ENCODE measurements around the gene PTPN2. TPM values are rescaled to one million over a fixed set of nuclear protein-coding genes. Genes with fewer than 3 reads are reported as not detected.

The PTPN2 gene
- total RNA-seq, 1 experiment from 2014 or later: 59.8 TPM

GRCh38 chr18:12802538-12802937, 81.5 kb downstream of the PTPN2 start:
- Histone ChIP-seq H3K27ac (ENCODE audit: low read length) (no peak overlapping the region), H3K4me3 (ENCODE audit: low read length) (no peak overlapping the region), H3K27me3 (ENCODE audit: low read length) (no peaks in the 10 kb centered on the region), H3K9me3 (ENCODE audit: low read length) (peaks cover 14% of the 10 kb centered on the region), H3K4me1 (ENCODE audit: insufficient read depth, low read length) (no peaks in the 10 kb centered on the region), H3K4me2 (ENCODE audit: low read length) (no peak overlapping the region), H2AFZ (ENCODE audit: low read length) (no peak overlapping the region), H3K36me3 (ENCODE audit: low read depth, low read length) (peaks cover 36% of the 10 kb centered on the region), H3K9ac (ENCODE audit: low read length) (no peak overlapping the region), H3K79me2 (ENCODE audit: low read length) (peaks cover 8% of the 10 kb centered on the region; the same call in 1 of the 2 replicates), H3K9me2 (replicated peaks; ENCODE audit: low read length) (no peaks in the 10 kb centered on the region), H3F3A (ENCODE audit: low read length, unreplicated experiment) (no peaks in the 10 kb centered on the region), H4K20me1 (ENCODE audit: low read length) (no peaks in the 10 kb centered on the region)
- CTCF ChIA-PET: no interaction called here
- no TSS peak for BruUV-seq (replicated peaks)
- intact Hi-C loops (cut with micrococcal nuclease): no loop called here
- TF ChIP-seq EZH2phosphoT487 (IDR thresholded peaks at IDR 0.05; ENCODE audit: borderline replicate concordance, low read length): no peak
- no peak for TF ChIP-seq CTCF (conservative IDR thresholded peaks at IDR 0.05; ENCODE audit: low read depth, low read length)
- TF ChIP-seq EZH2 (IDR thresholded peaks at IDR 0.05; ENCODE audit: low read length, unreplicated experiment): no peak
- DNase-seq (no peak), ATAC-seq (no peak)
- POLR2A ChIA-PET (ENCODE audit: unreplicated experiment): interaction anchor here (0.9 kb wide), 1 partner anchor 81 kb away, joined by 4 read pairs; the partner anchor contains the start of gene PTPN2

DNA sequence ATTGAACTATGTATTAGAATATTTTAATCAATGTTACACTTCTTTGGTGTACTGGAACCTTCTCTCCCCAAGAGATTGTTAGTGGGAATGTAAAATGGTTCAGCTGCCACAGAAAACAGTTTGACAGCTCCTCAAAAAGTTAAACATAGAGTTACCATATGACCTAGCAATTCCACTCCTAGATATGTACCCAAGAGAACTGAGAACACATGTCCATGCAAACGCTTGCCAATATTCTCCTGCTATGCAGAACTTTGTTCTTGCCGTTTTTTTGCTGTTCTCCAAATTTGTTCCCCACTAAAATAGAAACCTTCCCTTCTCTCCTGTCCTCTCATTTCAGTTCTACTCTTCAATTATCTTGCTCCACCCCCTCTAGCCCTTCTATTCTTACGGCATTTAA, 87.6 kb downstream of the PTPN2 start:
- Histone ChIP-seq H3K4me3 (ENCODE audit: low read length) (no peak overlapping the region), H3K4me1 (ENCODE audit: insufficient read depth, low read length) (no peaks in the 10 kb centered on the region), H2AFZ (ENCODE audit: low read length) (no peak overlapping the region), H3K27ac (ENCODE audit: low read length) (no peak overlapping the region), H3F3A (ENCODE audit: low read length, unreplicated experiment) (no peaks in the 10 kb centered on the region), H3K27me3 (ENCODE audit: low read length) (no peaks in the 10 kb centered on the region), H3K79me2 (ENCODE audit: low read length) (no peaks in the 10 kb centered on the region), H3K4me2 (ENCODE audit: low read length) (no peak overlapping the region), H3K9me3 (ENCODE audit: low read length) (no peaks in the 10 kb centered on the region), H3K36me3 (ENCODE audit: low read depth, low read length) (peaks cover 34% of the 10 kb centered on the region), H4K20me1 (ENCODE audit: low read length) (0 out of 2 replicates have a peak, but pooled peaks cover 4% of the 10 kb centered on the region), H3K9ac (ENCODE audit: low read length) (no peak overlapping the region), H3K9me2 (replicated peaks; ENCODE audit: low read length) (no peaks in the 10 kb centered on the region)
- ATAC-seq (no peak), DNase-seq (no peak)
- ChIA-PET POLR2A (ENCODE audit: unreplicated experiment) (no interaction called here), CTCF (no interaction called here)
- intact Hi-C loops (cut with micrococcal nuclease): no loop called here
- BruUV-seq (replicated peaks): no TSS peak
- TF ChIP-seq EZH2phosphoT487 (IDR thresholded peaks at IDR 0.05; ENCODE audit: borderline replicate concordance, low read length) (no peak), EZH2 (IDR thresholded peaks at IDR 0.05; ENCODE audit: low read length, unreplicated experiment) (no peak), CTCF (conservative IDR thresholded peaks at IDR 0.05; ENCODE audit: low read depth, low read length) (no peak)

GRCh38 chr18:12791610-12792009, 92.4 kb downstream of the PTPN2 start:
- intact Hi-C loops (cut with micrococcal nuclease): no loop called here
- Histone ChIP-seq H3K4me1 (ENCODE audit: insufficient read depth, low read length) (no peaks in the 10 kb centered on the region), H3K4me3 (ENCODE audit: low read length) (no peak overlapping the region), H3K9ac (ENCODE audit: low read length) (no peak overlapping the region), H3F3A (ENCODE audit: low read length, unreplicated experiment) (no peaks in the 10 kb centered on the region), H3K9me3 (ENCODE audit: low read length) (no peaks in the 10 kb centered on the region), H3K4me2 (ENCODE audit: low read length) (no peak overlapping the region), H3K36me3 (ENCODE audit: low read depth, low read length) (peaks cover 14% of the 10 kb centered on the region; the same call in 1 of the 2 replicates), H4K20me1 (ENCODE audit: low read length) (0 out of 2 replicates have a peak, but pooled peaks cover 5% of the 10 kb centered on the region), H3K27me3 (ENCODE audit: low read length) (no peaks in the 10 kb centered on the region), H3K27ac (ENCODE audit: low read length) (no peak overlapping the region), H3K79me2 (ENCODE audit: low read length) (no peaks in the 10 kb centered on the region), H3K9me2 (replicated peaks; ENCODE audit: low read length) (no peaks in the 10 kb centered on the region), H2AFZ (ENCODE audit: low read length) (no peak overlapping the region)
- ATAC-seq (no peak), DNase-seq (no peak)
- POLR2A ChIA-PET (ENCODE audit: unreplicated experiment): no interaction called here
- TF ChIP-seq CTCF (conservative IDR thresholded peaks at IDR 0.05; ENCODE audit: low read depth, low read length) (no peak), EZH2phosphoT487 (IDR thresholded peaks at IDR 0.05; ENCODE audit: borderline replicate concordance, low read length) (no peak), EZH2 (IDR thresholded peaks at IDR 0.05; ENCODE audit: low read length, unreplicated experiment) (no peak)
- CTCF ChIA-PET: no interaction called here
- BruUV-seq (replicated peaks): no TSS peak
